Lower leg skin (tissue), 3 donors: ENCODE data around the gene FHL2.

Experiments
- CTCF ChIP-seq, 3 donors: fragments of 450-650 bp; IDR thresholded peaks; one replicate each; pipeline ENCODE4 v1.5.1; 2016; ENCODE audit warnings: antibody characterized with exemption in 3 of 3, mild to moderate bottlenecking in 3 of 3, moderate library complexity in 2 of 3
- POLR2A ChIP-seq, 2 donors: fragments of 450-650 bp; IDR thresholded peaks; one replicate each; pipeline ENCODE4 v1.6.1; 2016 to 2017; ENCODE audit warnings: antibody characterized with exemption in 2 of 2, mild to moderate bottlenecking in 1 of 2, moderate library complexity in 1 of 2

- TF ChIP-seq CTCF (IDR thresholded peaks at IDR 0.05) (no peak), POLR2A (IDR thresholded peaks at IDR 0.05) (no peak)
These were observed 1.7 kb downstream of the FHL2 start for GRCh38 chr2:105397025-105397722.
